GM12872 (cell line): ENCODE results near the gene POLR1A.

Experiments
- CTCF ChIP-seq: IDR thresholded peaks from 3 replicates; pipeline ENCODE4 v1.5.1; 2011; ENCODE audit warnings: low read depth, mild to moderate bottlenecking, low read length, moderate library complexity; ENCODE audit not compliant: insufficient read depth

The POLR1A gene

DNA sequence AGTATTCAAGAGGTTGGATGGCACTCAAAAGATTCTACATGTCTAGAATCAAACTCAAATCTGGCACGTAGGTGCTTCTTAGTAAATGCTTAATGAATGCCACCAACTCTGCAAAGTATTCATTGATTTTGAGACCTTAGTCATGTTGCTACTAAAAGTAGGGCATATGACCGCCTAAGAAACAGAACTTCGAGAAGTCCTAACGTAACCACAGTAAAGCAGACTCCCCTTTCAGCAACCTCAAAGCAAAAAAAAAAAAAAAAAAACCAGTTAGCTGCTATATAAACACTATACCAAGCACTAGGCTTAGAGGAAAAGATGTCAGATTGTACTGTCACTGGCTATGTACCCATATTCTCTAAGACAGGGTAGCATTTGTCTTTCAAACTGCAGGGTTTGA lies 34.3 kb upstream of the POLR1A start:
- no peak for TF ChIP-seq CTCF

DNA sequence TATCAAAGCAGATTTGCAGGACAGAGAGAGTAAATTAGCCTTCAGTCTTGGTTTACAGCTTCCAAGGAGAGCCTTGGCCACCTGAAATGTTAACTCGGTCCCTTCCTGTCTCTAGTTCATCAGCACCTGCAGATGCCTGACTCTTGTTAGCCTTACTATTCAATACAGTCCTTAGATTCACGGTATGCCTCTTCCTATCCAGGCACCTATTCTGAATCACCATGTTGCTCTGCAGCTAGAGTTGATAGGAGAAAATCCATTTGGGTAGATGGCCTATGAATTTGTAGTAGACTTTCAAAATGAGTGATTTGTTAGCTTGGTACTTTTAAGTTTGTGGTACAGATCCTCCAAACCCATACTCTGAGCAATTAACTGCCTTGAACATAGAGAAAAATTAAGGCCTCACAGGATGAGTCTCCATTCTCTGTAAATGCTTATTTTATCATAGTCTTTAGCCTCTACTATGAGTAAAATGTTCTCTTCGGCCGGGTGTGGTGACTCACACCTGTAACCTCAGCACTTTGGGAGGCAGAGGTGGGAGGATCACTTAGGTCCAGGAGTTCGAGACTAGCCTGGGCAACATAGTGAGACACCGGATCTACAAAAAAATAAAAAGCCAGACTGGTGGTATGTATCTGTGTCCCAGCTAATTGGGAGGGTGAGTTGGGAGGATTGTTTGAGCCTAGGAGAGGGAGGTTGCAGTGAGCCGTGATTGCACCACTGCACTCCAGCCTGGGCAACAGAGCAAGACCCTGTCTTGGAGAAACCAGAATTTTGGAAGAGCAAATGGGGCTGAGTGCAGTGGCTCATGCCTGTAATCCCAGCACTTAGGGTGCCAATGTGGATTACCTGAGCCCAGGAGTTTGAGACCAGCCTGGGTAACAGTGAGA lies 33.3 kb upstream of the POLR1A start:
- no peak for TF ChIP-seq CTCF

DNA sequence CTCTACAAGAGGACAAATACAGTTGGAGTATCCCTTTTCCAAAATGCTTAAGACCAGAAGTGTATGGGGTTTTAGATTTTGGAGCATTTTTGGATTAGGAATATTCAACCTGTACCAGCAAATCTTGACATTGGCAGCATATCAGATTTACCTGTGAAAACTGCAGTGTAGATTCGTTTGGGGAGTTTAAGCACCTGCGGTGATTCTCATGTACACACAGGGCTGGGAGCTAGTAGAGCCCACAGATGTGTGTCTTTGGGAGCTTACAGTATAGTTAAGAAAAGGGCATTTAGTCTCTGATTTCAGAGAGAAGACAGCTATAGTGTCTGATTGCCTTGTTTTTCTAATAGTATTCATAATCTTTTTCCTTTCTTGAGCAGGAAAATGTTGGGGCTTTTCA lies 30.5 kb upstream of the POLR1A start:
- TF ChIP-seq CTCF, result no peak

DNA sequence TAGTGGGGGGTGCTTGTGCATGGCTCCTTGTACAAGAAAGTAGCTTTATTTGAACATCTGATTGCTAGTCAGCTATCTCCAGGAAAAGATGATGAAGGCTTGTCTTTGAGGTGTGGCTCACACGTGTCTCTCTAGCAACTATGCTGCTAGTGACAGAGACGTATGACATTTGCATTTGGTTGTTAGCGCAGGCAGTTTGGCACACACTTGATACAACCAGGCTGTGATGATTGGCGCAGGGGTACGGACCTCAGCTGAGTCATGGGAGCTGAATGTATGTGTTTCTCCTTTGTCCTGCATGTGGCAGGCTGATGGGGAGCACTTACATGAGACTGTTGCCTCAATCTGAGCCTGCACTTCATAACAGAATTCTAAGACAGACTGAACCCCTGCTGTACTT lies 30.0 kb upstream of the POLR1A start:
- TF ChIP-seq CTCF, result no peak

GRCh38 chr2:86134709-86135108 lies 29.0 kb upstream of the POLR1A start:
- no peak for TF ChIP-seq CTCF

- TF ChIP-seq CTCF, result no peak
These were observed 19.0 kb upstream of the POLR1A start for GRCh38 chr2:86124683-86125082.

DNA sequence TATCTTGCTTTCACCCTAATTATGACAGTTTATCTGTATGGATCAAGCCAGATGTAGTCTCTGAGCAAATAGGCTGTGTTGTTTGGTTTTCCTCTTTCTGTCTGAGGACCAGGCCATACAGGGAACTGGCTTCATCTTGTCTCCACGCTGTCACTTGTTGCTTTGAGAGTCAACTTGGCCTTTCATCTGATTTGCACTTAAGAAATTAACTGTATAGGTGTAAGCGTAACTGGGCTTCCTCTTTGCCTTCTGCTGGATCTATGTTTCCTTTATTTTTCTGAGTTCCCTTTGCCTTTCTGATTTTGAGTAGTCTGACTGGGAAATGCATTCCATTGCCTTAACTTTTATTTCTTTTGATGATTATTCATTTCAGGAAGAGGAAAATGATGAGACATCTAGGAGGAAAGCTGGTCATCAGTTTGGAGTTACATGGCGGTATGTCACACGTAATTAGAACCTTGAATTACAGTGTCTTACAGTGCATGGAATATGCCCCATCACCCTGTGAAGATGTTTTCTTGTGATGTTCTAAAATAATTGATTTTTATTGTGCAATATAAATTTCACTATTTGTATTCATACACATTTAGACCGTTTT lies 17.7 kb upstream of the POLR1A start:
- TF ChIP-seq CTCF, result no peak
